ENCODE results near the gene NCOR1.

The NCOR1 gene

DNA sequence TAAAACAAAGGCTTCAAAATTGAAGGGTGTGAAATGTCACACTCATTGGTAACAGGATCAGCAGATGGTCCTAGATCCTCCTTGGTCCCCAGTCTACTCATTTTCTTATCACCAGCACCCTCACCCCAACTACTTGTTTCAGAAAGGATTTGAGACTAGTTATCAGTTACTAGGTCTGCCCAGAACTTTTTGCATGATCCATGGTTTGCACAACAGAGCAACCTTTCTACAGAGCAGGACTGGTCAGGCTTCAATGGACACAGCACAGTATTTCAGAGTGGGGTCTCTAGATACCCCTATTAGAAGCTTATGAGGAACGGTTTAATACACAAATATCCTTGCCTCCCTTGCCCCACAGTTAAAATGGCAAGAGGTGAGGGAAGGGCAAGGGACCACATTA, 190.1 kb downstream of the NCOR1 start:
- DNase-seq, result no peak

DNA sequence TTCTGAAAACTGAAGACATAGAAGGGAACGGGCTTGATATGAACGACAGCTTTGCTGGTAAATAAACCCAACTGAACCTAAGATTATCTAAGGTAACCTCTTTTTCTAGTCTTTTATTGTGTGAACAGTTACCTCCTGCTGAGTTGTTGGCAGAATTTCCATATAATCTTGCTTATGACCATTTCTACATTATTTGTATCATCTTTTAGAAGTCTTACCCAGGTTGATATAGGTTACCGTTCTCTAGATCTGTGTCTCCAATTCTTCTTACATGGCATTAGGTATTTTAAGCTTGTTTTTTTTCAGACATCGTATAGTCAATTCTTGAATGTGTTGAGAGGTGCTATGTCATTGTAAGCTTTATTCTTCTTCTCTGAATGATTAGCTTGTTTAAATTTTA, 191.5 kb downstream of the NCOR1 start:
- no peak for DNase-seq

DNA sequence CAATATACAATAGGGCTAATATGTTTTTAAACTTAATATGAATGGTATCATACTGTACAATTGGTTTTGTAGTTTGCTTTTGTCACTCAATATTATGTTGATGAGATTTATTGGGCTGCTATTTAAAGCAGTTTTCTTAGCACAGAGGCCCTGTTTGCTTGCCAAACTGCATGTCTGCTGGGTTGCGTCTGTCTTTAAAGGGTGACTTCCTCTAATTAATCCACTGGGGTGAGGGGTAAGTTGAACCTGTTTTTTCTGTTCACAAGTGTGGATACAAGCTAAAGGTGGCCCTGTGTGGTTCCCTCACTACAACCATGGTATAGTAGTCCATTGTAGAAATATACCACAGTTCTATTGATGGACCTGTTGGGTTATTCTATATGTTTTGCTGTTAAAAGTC, 196.0 kb downstream of the NCOR1 start:
- no peak for DNase-seq

GRCh38 chr17:16013943-16014407, 201.4 kb downstream of the NCOR1 start:
- DNase-seq, result no peak

DNA sequence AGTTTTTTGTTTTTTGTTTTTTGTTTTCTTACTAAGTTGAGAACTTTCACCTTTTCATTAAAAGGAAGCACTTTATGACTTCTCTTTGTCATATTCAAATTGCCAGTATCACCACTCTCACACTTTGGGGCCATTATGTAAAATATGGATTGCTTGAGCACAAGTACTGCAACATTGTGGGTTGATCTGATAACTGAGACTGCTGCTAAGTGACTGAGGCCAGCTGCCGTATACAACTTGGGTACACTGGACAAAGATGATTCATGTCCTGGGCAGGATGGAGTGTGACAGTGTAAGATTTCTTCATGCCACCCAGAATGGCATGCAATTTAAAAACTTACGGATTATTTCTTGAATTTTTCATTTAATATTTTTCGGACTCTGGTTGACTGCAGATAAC, 207.9 kb downstream of the NCOR1 start:
- no peak for DNase-seq

DNA sequence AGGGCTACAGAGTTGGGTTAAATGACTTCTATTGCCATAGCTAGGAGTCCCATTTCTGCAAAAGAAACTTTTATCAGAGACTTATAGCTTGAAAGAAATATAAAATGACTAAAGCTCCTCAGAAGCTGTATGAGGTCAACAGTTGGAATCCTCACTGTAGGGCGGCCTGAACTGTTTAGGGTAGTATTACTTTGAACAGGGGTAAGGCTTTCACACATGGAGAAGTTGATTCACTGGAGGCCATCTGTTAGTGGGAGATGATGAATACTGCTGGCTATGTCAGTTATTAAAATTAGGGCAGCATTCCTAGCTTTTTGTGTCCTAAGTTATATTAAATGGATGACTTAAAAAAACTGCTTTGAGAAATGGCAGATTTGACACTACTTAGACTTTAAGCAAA, 209.7 kb downstream of the NCOR1 start:
- DNase-seq, result no peak

GRCh38 chr17:16003841-16004240, 211.5 kb downstream of the NCOR1 start:
- no peak for DNase-seq

DNA sequence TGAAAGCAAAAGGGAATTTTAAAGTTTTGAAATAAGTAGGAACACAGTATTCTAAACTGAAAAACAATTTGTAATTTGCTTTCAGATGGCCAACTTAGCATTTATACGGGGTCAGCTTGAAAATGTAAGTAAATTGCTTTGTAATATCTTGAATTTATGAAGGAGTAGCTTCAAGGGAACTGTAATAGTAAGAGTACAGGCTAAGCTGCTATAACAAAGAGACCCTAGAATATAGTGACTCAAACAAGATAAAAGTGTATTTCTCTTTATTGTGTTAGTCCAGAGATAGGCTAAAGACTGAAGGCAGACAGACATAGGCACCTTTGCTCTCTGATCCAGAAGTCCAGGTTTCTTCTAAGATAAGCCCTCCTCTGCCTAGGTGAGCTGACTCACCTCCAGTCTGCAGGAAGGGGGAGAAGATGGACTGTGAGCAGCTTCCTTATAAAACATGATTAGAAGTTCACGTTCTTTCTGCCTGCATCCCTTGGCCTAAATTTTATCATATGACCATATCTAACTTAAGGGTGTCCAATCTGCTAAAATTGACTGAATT, 212.6 kb downstream of the NCOR1 start:
- no peak for DNase-seq

DNA sequence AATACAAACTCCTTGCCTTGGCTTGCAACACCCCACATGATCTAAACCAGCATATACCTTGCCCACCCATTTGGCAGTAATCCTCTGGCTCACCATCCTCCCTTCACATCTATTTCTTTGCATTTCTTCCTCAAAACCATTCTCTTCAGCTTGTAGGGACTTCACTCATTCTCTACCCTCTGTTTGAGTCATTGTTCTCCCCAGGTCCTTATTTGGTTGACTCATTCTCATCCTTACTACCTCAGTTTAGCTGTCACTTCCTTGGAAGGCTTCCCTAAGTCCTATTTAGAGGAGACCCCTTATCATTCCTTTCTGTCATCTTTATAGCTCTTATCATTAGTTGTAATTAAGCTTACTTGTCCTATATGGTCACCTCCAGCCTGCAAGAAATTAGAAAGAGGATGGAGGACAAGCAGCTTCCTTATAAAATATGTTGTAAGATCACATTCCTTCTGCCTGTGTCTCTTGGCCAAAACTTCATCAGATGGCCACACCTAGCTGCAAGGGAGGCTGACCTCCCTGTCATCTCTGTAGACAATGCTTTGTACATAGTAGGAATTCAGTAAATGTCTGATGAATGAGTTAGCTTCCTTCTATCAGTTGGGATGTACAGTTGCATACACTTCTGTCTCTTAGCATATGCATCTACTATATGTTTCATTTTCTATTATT, 214.0 kb downstream of the NCOR1 start:
- DNase-seq, result no peak

GRCh38 chr17:15999974-16000827, 215.1 kb downstream of the NCOR1 start:
- DNase-seq, result no peak

- peak; percentile 85 for DNase-seq
Measured at GRCh38 chr17:15999141-15999973, 216.0 kb downstream of the NCOR1 start, which contains the start of the genes TTC19 and ZSWIM7. Gene TTC19, plus strand, starts transcription at chr17:15999824. Its CDS starts 25 bp downstream, at chr17:15999849. Gene ZSWIM7, minus strand, starts transcription at chr17:15999704. Its CDS starts 110 bp downstream, at chr17:15999594.

GRCh38 chr17:15998031-15998562, 217.2 kb downstream of the NCOR1 start:
- no peak for DNase-seq

DNA sequence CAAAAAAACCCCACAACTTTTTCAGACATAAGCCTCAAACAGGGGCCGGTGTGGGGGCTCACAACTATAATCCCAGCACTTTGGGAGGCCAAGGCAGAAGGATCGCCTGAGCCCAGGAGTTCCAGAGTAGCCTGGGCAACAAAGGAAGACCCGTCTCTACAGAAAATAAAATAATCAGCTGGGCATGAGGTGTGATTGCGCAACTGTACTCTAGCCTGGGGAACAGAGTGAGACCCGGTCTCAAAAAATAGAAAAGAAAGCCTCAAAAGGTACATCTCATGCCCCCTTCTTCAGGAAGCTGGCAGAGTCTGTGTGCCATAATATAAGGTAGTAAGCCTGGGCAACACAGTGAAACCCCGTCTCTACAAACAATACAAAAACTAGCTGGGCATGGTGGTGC, 219.0 kb downstream of the NCOR1 start:
- DNase-seq, result no peak

GRCh38 chr17:15981646-15982580, 233.4 kb downstream of the NCOR1 start:
- DNase-seq, result no peak

- no peak for DNase-seq
Measured at GRCh38 chr17:15981208-15981607, 234.1 kb downstream of the NCOR1 start.

All from DMS153 (cell line).